Right lobe of liver (tissue), 4 donors: ENCODE results near the gene CHKB.

Experiments
- POLR2A ChIP-seq: fragments of 450-650 bp; IDR thresholded peaks from one replicate; pipeline ENCODE4 v1.6.1; 2017; ENCODE audit warnings: antibody characterized with exemption, mild to moderate bottlenecking
- TF ChIP-seq, protein P1 (sequence below), 4 donors: fragments of 200-600 bp in 3 of 4; fragments of 450-650 bp in 1 of 4; IDR thresholded peaks; one replicate each; pipeline versions ENCODE4 v1.5.1 to v1.8.0; 2016 to 2022; ENCODE audit warnings: antibody characterized with exemption in 4 of 4, mild to moderate bottlenecking in 2 of 4
- donor health status: DM: no; HTN: no; CAD: no.
- donor health status: DM: no; HTN: no; CAD: no.
- donor health status: DM: no; HTN: yes; CAD: no.

DNA sequence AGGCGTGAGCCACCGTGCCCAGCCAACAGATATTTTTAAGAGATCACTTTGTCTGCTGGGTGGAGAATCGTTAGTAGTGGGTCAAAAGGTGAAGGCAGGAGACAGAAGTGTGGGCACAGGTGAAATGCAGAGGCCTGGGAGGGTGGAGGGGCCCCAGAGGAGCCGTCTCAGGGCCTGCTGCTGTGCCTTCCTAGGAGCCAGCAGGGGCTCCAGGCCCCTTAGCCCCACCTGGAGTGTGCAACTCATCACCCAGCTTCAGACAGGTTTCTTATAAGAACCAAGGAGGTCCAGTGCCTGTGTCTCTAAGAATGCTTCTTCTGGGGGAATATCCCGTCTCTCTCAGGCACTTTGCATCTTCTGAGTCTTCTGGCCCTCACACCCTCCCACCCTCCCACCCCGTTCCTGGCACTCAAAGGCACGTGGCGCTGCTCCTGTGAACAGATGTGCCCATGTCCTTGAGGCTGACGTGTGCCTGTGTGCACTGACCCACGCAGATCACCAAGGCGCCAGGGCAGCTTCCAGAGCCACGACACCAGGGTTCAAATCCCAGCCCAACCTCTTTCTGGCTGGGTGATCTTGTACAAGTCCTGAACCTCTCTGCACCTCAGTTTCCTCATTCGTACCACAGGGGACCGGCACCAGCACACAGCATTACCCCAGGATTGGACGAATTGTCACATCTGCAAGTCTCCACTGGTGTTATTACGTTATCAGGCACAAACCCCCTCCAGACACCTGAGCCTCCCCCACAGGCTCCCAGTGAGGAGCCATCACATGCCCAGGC, 41.9 kb upstream of the CHKB start:
- TF ChIP-seq, protein P1, sequence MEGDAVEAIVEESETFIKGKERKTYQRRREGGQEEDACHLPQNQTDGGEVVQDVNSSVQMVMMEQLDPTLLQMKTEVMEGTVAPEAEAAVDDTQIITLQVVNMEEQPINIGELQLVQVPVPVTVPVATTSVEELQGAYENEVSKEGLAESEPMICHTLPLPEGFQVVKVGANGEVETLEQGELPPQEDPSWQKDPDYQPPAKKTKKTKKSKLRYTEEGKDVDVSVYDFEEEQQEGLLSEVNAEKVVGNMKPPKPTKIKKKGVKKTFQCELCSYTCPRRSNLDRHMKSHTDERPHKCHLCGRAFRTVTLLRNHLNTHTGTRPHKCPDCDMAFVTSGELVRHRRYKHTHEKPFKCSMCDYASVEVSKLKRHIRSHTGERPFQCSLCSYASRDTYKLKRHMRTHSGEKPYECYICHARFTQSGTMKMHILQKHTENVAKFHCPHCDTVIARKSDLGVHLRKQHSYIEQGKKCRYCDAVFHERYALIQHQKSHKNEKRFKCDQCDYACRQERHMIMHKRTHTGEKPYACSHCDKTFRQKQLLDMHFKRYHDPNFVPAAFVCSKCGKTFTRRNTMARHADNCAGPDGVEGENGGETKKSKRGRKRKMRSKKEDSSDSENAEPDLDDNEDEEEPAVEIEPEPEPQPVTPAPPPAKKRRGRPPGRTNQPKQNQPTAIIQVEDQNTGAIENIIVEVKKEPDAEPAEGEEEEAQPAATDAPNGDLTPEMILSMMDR (IDR thresholded peaks at IDR 0.05): no peak
- no peak for TF ChIP-seq POLR2A
